ENCODE data around the gene CTRL.
"Not testable (repeated sequence)": the region's sequence is repeated elsewhere in the genome, so short reads cannot be mapped to it uniquely, and the experiment has no call there.

CTRL gene

DNA sequence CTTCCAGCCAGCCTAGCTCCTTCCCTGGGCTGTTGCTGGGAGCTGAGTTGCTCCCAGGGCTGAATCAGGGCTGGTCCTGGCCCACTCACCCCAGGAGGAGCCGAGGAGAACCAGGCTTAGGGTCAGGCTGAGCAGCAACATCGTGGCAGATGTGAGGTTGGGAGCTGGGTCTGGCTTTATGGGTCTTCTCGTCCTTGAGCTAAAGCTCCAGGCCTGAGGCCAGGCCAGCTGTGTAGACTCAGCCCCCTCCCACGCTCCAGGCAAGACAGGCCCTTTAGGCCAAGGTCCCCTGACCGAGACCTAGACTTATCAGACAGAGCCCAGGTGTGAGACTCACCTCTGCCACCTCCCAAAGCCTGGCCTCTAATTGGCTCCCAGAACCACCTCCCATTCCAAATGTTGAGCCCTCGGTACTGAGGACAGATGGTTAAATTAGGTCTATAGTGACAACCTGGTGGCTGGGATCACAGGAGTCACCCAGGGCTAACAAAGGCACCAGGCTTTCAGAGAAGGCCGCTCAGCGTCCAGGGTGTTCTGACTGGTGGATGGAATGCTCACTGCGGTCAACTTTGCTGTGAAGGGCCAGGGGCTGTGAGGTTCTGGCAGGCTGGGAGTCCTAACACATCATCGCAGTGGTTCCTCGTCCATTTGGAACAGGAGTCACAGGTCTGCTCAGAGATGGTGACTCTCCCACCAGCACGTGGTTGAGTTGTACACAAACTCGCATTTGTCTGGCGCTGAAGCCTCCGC lies at the start of gene CTRL:
TSS of gene CTRL (minus strand) at position 151 of the 750 bp plus-strand sequence. CDS start at position 141, 10 bp downstream.
- no peak for DNase-seq

DNA sequence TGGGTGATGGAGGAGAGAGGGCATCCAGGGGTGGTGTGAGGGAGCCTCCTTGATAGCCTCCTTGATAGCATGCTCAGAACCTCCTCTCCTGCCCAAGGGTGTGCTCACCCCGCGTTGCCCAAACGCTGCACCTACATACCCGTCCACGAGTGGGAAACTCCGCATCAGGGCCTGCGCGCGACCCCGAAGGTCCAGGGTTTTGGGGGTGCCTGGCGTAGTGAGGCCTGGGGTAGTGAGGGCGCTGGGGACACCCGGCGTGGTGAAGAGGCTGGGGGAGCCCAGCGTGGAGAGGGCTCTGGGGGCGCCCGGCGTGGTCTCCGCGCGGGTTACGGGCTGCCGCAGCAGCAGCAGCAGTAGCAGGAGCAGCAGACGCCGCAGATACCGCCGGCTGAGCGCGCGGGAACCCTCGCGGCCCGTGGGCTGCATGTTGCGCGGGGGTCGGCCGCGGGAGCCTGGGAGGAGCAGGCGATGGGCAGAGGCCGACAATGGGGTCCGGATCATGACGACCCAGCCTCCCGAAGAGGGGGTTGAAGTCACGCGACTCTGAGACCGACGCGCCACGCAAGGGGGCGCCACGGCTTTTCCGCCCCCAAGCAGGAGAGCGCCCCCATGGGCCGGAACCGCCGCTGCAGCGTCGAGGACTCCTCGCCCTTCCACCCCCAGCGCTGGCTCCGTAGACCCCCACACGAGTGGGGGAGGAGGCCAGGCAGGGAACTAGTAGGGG lies 48.5 kb upstream of the CTRL start, which contains the start of gene DPEP3:
TSS of gene DPEP3 (minus strand) at position 545 of the 724 bp plus-strand sequence. CDS start at position 426, 119 bp downstream.
- DNase-seq: no peak

DNA sequence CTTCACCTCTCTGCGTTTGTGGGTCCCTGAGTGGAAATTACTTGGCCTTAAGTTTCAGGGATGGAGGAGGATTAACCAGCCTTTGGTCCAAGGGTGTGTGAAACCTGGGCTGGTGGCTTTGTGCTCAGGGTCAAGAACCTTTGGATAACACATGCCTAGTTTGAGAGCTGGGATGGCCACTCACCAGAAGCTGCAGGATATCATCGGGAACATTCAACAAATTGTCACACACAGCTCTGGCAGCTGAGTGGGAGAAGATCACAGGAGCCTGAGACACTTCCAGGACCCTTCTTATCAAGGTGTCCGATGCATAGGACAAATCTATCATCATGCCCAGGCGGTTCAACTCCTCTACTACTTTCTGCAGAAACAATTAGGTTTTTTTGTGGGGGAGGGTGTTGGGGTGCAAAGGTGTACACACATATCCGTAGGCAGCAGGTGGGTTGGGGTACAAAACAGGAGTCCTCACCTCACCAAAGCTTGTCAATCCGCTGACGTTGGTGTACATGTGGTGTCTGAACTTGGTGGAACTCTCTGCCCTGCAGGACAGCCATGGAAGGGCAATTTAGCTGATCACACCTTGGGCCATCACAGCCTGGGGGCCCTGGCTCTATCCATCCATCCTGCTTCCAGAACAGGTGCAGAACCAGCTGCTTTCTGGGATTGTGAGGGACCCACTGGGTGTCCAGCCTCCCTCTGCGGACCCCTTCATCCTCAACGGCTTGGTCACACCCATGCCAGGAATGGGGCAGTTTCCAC lies 46.0 kb upstream of the CTRL start:
- no peak for DNase-seq

DNA sequence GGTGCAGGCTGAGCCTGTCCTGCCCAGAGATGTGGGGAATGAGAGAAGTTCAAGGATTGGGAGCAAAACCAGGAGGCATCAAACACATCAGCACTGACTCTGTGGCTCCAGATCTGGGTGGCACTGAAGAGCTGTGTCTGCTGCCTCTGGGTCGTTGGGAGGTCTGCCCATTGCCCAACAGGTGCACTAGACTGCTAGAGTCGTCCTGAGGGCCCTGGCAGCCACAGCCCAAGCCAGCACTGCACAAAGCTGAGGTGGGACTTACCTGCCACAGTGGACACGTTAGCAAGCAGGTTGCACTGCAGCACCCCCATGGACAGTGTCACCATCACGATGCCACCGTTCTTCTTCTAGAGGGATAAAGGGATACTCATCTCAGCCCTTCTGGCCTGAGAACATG lies 45.3 kb upstream of the CTRL start:
- no peak for DNase-seq

DNA sequence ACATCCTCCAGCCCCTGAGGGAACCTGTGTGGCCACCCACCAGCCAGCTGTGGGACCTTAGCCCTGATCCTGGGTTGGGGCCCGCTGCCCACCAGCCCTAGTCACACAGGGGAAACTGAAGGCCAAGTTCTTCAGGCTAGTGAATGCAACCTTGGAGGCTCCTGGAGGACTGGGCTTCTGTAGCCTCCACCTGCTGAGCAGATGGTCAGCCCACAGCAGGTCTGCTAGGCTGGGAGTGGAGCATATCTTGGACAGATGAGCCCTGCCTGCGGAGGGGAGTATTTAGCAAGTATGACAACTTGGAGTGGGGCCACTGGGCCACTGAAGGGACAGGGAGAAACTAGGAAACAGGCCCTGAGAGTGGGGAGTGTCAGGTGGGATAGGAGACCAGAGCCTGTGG lies 44.5 kb upstream of the CTRL start:
- DNase-seq: no peak

DNA sequence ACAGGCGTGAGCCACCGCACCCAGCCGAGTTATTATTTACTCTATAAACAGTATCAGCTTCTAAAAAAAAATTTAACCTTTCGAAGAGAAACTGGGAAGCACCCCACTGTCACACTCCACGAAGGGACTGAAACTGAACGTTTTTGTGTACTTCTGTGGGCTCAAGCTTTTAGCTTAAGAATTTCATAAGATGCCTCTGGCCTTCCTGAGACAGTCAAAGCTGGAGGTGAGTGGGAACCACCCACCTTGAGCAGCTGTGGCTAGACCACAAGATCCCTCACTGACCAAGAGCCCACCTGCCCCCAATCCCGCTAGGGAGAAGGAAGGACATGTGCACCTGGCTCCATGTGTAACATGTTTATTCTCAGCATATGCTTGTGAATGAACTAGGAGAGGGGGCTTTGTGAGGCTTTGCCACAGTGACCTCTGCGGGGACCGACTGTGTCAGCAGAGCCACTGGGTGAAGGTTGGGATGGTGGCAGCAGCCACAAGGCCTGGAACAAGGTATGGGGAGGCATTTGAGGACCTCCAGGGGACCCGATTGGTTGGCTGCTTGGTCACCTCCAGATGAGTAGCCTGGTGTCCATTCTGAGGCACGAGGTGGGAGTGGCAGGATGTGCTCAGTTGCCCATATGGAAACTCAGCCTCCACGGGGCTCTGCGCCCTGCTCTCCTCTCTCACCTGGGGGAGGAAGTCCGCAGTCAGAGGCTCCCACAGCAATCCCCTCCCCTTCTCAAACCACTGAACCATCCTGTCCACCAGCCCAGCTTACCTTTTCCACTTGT lies 43.9 kb upstream of the CTRL start:
- no peak for DNase-seq

DNA sequence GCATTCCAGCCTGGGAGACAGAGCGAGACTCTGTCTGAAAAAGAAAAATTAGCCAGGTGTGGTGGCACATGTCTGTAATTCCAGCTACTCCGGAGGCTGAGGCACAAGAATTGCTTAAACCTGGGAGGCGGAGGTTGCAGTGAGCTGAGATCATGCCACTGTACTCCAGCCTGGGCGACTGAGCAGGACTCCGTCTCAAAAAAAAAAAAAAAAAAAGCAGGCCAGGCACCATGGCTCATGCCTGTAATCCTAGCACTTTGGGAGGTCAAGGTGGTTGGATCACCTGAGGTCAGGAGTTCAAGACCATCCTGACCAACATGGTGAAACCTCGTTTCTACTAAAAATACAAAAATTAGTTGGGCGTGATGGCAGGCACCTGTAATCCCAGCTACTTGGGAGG lies 40.6 kb upstream of the CTRL start:
- DNase-seq: not testable (repeated sequence)

DNA sequence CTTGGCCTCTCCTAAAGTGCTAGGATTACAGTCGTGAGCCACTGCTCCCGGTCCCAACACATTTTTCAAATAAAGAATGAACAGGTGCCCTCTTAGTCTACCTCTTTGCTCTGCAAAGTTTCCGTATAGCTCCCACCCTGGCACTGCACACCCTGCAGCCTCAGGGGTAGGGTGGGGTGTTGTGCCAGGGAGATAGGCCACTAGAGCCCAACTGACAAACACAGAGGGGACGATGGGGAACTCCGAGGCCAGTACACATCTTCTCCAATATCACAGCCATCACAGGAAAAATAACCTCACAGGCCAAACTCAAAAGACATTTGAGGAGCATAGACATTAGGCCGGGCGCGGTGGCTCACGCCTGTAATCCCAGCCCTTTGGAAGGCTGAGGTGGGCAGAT lies 39.4 kb upstream of the CTRL start:
- no peak for DNase-seq

DNA sequence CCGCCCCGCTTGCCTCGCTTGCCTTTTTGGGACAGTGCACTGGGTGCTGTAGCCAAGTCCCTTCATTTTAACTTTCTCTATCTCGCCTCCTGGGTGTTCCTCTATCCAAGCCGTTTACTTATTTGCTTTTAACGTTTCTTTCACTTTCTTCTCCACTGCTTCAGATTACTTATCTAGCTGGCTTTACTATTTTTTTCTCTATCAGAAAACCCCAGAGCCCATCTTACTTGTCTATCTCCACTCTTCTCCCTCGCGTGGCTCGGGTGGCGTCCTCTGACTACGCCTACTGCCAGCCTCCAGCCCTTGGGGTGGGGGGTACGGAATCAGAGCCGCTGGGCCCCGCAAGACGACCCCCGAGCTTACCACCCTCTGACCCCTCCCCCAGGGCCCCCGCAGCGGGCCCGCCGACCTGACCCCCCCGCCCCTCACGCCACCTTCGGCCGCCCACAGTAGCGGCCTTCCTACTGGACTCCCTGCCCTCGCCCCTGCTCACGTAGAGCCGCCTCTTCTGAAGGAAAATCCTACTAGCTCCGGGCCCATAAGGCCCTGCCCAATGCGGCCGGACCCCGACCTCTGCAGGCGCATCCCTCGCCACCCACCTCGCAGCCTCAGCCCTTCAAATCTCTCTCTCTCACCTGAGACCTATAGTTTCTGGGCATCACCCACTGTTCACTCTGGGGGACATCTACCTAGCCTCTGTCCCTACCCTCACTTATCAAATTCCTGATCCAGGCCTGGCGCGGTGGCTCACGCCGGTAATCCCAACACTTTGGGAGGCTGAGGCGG lies 37.8 kb upstream of the CTRL start:
- no peak for DNase-seq

DNA sequence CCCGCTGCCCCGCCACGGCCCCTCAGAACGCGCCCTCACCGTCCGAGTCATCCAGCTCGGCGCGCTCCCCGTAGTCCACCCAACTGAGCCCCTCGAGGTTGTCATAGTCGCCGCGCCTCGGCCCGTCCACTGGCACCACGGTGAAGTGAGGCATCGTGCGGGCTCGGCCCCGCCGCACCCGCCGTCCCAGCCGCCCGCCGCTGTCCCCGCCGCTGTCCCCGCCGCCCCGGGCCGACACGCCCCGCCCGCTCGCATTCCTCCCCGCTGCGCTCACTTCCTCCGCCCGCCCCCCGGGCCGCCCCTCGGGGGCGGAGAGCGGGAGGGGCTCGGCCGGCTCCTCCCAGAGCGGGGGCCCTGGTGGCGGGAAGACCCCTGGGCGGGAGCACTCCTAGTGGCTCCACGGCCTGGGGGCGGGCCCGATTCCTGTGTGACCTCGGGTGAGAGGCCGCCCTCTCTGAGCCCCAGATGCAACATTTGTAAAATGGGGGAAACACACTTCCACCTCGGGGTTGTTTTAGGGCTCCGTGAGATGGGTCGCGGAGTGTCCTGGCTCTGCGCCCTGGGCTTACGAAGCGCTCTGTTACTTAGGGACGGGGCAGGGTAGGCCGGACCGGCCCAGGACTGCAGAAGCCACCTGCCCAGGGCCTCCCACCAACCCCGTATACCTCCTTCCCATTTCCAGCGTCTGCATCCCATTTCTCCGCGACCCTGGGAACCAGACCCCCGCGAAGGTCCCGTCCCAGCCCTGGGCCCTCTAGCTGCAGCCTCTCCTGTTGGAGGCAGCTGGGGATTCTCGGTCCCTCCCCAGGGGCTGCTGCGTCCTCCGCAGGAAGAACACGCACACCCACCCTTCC lies 37.0 kb upstream of the CTRL start, which contains the start of gene SLC12A4:
TSS of gene SLC12A4 (minus strand) at position 238 of the 854 bp plus-strand sequence. CDS start at position 154, 84 bp downstream.
- DNase-seq: no peak

DNA sequence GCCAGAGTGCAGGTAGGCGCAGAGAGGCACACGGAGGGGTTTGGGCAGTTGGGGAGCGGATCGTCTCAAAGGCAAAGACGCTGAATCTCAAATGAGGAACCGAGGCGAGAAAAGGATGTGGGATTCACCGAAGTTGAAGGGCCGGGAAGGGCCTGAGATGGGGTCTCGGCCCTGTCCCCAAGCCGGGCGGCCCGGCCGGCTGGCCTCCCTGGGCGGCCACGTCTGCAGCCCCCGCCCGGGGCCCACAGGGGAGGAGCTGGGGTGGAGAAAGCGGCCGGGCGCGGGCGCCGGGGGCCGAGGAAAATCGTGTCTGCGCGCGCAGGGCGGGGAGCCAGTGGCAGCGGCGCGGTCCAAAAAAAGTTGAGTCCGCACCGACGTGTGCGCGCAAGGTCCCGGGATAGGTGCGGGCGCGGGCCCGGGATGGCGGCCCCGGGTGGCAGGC lies 36.3 kb upstream of the CTRL start:
- no peak for DNase-seq

DNA sequence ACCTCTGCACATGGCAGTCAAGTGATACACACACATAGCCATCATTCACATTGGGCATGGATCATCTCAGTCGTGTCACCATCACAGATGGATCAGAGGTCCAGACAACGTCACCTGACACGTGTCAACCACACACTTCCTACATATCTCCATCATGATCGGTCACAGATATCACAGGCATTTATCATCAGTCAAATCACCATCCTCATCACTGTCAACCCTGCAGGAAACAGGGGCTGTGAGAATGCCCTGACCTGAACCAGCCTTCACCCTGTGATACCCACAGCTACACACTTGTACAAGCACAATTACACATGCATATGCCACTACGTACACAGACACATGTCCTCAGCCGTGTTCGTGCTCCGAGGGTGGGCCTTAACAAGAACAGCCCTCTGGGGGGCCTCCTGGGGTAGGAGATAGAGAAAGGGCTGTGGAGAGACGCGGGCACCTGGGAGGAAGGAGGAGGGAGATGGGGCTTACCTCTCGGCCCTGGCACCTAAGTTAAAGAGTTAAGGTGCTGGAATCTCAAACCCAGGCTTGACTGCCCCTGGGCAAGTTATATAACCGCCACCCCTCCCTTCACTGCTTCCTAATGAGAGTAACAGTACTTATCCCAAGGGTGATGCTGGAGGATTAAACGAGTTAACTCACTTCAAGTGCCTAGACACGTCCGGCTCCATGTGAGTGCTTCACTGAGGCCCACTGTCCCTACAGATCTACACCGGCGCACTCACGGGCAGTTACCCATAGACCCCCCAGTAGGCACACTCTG lies 35.7 kb upstream of the CTRL start:
- no peak for DNase-seq

DNA sequence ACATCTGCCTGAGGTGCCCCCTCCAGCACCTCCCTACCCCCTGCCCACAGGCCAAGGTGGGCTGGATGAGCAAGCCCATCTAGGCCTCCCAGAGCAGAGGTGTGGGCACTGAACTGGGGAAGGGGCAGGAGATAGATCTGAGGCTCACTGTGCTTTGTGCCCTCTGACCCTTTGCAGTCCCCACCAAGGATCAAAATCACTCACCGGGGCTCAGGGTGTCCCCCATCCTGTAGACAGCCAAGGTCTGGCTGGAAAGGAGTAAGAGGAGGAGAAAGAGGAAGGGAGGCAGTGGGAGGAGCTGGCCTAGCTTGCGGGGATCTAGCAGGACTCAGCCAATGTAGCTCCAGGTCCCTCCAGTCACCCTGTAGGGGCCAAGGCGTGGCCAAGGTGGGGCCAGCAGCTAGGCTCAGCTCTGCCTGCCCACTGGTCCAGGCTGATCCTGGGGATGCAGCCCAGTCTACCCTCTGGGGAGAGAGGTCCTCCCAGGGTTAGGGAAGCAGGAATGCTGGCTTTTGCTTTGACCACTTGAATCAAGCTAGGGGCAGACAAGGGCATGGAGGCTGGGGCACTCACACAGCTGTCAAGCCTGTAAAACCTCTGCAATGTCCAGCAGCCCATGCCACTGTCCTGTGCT lies 35.0 kb upstream of the CTRL start:
- no peak for DNase-seq

DNA sequence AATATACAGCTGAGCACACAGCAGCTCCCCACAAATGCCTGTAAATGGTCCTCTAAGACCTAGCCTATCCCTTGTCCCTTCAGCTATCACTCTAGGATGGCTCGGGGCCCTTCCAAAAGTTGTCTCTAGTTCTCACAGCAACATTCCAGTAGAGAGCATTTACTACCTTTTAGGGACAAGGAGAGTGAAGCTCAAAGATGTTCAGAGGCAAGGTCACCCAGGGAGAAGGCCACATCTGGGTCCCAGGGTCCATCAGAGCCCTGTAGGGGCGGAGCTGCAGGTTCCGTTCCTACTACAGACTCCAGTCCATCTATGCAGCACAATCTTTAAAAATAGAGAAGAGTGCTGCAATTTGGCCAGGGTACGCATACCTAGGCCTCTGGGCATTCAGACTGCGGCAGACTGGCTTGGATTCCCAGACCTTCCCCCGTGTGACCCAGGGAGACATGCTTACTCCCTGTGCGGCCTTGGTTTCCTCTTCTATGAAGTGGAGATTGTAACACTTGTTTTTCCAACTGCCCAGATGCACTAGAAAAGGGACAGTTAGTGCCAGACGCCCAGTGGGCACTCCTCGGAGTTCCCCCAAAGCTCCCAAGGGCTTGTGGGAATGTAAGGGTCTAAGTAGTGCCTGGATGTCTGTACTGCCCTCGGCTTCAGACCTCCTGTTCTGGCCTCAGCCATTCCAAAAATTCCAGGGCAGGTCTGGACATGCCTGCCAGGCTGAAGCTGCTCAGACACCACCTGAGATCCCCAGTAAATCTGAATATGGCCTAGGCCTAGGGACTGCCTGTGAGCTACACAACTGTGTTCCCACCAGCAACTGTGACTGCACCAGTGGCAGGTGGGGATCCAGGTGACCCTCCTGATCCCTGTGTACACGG lies 34.2 kb upstream of the CTRL start:
- DNase-seq: no peak

DNA sequence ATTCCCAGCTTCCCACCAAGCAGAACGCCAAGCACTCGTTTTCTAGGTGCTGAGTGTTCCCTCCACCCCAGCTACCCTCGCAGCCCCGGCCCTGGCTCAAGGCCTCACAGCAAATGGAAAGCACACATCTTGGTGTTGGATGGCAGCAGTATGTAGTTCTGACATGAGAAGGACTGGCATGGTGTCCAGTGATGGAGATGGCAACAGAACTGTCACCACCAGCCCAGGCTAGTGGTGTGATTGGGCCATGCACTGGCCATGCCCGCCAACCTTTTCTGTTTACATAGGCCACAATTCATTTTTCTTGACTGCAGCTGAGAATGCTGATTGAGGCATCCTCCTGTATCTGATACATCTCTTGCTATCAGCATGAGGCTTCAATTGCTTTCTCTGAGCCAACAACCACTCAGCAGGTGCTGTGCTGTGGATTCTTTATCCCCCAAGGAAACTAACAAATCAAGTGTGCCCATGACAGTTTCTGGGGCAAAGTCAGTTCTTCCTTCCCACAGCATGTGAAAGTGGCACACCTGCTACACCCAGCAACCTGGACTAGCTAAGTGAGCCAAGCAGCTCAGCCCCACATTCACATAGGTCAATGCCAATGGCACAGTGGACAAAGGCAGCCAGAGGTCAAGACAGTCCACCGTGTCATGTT lies 32.9 kb upstream of the CTRL start:
- no peak for DNase-seq

DNA sequence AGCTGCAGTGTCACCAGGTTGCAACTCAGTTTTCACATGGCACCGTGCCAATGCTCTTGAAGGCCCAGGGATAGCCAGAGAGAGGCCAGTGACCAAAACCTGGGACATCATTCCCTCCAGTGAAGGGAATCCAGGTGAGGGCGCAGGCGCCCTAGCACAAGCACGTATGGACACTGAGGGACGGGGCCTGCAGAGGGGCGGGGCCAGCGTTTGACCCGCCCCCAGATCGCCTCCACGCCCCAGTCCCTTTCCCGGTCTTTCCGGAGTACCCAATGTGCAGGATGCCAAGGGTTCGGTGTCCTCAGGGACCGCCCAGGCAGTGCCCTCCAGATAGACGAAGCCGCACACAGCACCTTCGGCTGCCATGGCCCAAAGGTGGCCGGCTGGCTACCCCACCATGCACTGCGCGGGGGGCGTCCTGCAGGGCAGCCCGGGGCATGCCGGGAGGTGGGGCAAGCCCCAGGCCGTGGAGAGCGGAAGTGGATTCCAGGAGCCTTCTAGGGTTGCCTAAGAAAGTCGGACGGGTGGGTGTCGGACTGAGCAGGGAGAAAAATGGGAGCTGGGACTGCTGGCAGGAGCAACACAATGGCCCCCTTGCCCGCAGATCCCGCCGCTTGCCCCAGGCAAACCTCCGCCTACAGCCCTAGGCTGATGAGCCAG lies 32.1 kb upstream of the CTRL start:
- DNase-seq: no peak

DNA sequence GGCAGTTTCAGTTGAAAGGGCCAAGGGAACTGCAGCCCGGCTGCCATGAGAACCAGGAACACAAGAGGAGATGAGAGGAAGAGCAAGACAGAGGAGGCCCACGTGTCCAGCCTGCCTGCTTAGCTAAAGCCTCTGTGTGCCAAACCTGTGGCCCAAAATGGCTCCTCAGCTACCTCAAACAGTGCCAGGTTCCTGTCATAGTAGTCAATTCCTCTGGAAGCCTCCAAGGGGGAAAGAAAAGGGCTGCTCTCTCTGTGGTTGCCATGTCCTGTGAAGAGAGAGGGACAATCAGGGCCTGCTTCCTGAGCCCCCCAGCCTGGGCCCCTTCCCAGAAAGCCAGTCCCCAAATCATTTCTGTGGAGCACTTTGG lies 31.6 kb upstream of the CTRL start:
- no peak for DNase-seq

All from NCI-H1092 (cell line).